Keratinocyte (primary cell): ENCODE data around the gene SPATA31C1.

ENCODE experiments used
- CTCF ChIP-seq, 3 experiments: IDR thresholded peaks in 1 of 3; conservative IDR thresholded peaks in 1 of 3; optimal IDR thresholded peaks in 1 of 3; 2 replicates in 2 of 3; 3 replicates in 1 of 3; pipeline versions ENCODE3 to v1.5.1; 2011; ENCODE audit warnings: low read length in 3 of 3, mild to moderate bottlenecking in 3 of 3, moderate library complexity in 2 of 3, control low read depth in 1 of 3, inconsistent platforms in 1 of 3; ENCODE audit not compliant: insufficient read depth in 2 of 3; ENCODE audit errors: extremely low read depth in 1 of 3
- EZH2 ChIP-seq: IDR thresholded peaks from one replicate; pipeline ENCODE4 v1.6.1; 2012; ENCODE audit warnings: inconsistent platforms, mild to moderate bottlenecking, low read length, moderate library complexity

- no peak for TF ChIP-seq EZH2
- TF ChIP-seq CTCF (optimal IDR thresholded peaks at IDR 0.05 in 1 of 3, IDR thresholded peaks at IDR 0.05 in 1 of 3, conservative IDR thresholded peaks at IDR 0.05 in 1 of 3; ENCODE audit: extremely low read depth in 1 of 3, insufficient read depth in 2 of 3, low read length in 3 of 3) = no peak
Measured at GRCh38 chr9:87874304-87874623, 43.5 kb upstream of the SPATA31C1 start.
